SK-N-MC (cell line): ENCODE data around the gene THEMIS2.

ENCODE experiments used
- EZH2 ChIP-seq: fragments of 200-600 bp; sonication (generic); IDR thresholded peaks from one replicate; pipeline ENCODE4 v1.6.1; 2017; ENCODE audit warnings: antibody characterized with exemption
- FOXP2 ChIP-seq: optimal IDR thresholded peaks from 2 replicates; pipeline ENCODE3; 2011; ENCODE audit warnings: mild to moderate bottlenecking, moderate library complexity; ENCODE audit not compliant: insufficient read depth; ENCODE audit errors: extremely low read length, control extremely low read depth
- POLR2AphosphoS5 ChIP-seq: IDR thresholded peaks from 2 replicates; pipeline ENCODE4 v1.6.1; 2012; ENCODE audit warnings: mild to moderate bottlenecking, low read depth, low read length, borderline replicate concordance

GRCh38 chr1:27935721-27936120 lies 63.4 kb downstream of the THEMIS2 start:
- TF ChIP-seq POLR2AphosphoS5 (no peak), EZH2 (no peak), FOXP2 (no peak)
